Liver (tissue), 9 donors: ENCODE measurements around the gene GLRX5. TPM values are rescaled to one million over a fixed set of nuclear protein-coding genes. Genes with fewer than 3 reads are reported as not detected.

Experiments used
- DNase-seq: peaks from one replicate; pipeline ENCODE4 v3.0.0-alpha.2; 2017; ENCODE audit warnings: low spot score
- H3K27ac ChIP-seq, 2 donors: one replicate each; pipeline ENCODE4 v1.7.0; 2013; ENCODE audit warnings: inconsistent platforms in 2 of 2, low read length in 2 of 2, control low read depth in 1 of 2, low read depth in 1 of 2, mild to moderate bottlenecking in 1 of 2
- H3K27me3 ChIP-seq, 4 donors: one replicate each; pipeline versions ENCODE4 v1.6.1 to v1.7.0; 2013; ENCODE audit warnings: low read length in 3 of 4, inconsistent platforms in 1 of 4, mild to moderate bottlenecking in 1 of 4, moderate library complexity in 1 of 4; ENCODE audit not compliant: control insufficient read depth in 4 of 4, insufficient read depth in 4 of 4
- H3K36me3 ChIP-seq, 4 donors: one replicate each; pipeline versions ENCODE4 v1.6.1 to v1.7.0; 2013; ENCODE audit warnings: low read length in 3 of 4, mild to moderate bottlenecking in 3 of 4, low read depth in 1 of 4, moderate library complexity in 1 of 4; ENCODE audit not compliant: control insufficient read depth in 4 of 4, insufficient read depth in 3 of 4
- H3K4me1 ChIP-seq, 4 donors: one replicate each; pipeline versions ENCODE4 v1.6.1 to v1.7.0; 2013; ENCODE audit warnings: low read length in 3 of 4, mild to moderate bottlenecking in 3 of 4, moderate library complexity in 1 of 4; ENCODE audit not compliant: control insufficient read depth in 4 of 4, insufficient read depth in 4 of 4
- H3K4me3 ChIP-seq, 3 donors: one replicate each; pipeline versions ENCODE4 v1.6.1 to v1.7.0; 2013; ENCODE audit warnings: low read length in 3 of 3, control low read depth in 1 of 3, low read depth in 1 of 3, mild to moderate bottlenecking in 1 of 3
- H3K9ac ChIP-seq, 2 donors: one replicate each; pipeline ENCODE4 v1.7.0; 2013; ENCODE audit warnings: low read length in 2 of 2, mild to moderate bottlenecking in 2 of 2, moderate library complexity in 2 of 2, control low read depth in 1 of 2, low read depth in 1 of 2
- H3K9me3 ChIP-seq, 4 donors: one replicate each; pipeline versions ENCODE4 v1.6.1 to v1.7.0; 2013; ENCODE audit warnings: low read length in 3 of 4; ENCODE audit not compliant: control insufficient read depth in 4 of 4
- EGR1 ChIP-seq, 2 donors: IDR thresholded peaks; 2 replicates each; pipeline ENCODE4 v1.6.1; 2016 to 2018; ENCODE audit warnings: antibody characterized with exemption in 2 of 2, low read depth in 2 of 2
- FOXA2 ChIP-seq: IDR thresholded peaks from 2 replicates; pipeline ENCODE4 v1.6.1; 2016; ENCODE audit warnings: antibody characterized with exemption
- GABPA ChIP-seq, 2 donors: IDR thresholded peaks in 1 of 2; conservative IDR thresholded peaks in 1 of 2; 2 replicates each; pipeline ENCODE4 v1.6.1; 2016; ENCODE audit warnings: antibody characterized with exemption in 2 of 2, mild to moderate bottlenecking in 1 of 2, moderate library complexity in 1 of 2
- HNF4A ChIP-seq, 2 donors: conservative IDR thresholded peaks; 2 replicates each; pipeline ENCODE4 v1.6.1; 2016; ENCODE audit warnings: antibody characterized with exemption in 2 of 2, mild to moderate bottlenecking in 2 of 2
- HNF4G ChIP-seq: IDR thresholded peaks from 2 replicates; pipeline ENCODE4 v1.6.1; 2016; ENCODE audit warnings: antibody characterized with exemption
- JUND ChIP-seq, 2 donors: IDR thresholded peaks; 2 replicates each; pipeline ENCODE4 v1.6.1; 2016; ENCODE audit warnings: antibody characterized with exemption in 2 of 2
- NR2F2 ChIP-seq: IDR thresholded peaks from 2 replicates; pipeline ENCODE4 v1.6.1; 2016; ENCODE audit warnings: antibody characterized with exemption
- RAD21 ChIP-seq, 2 donors: IDR thresholded peaks; 2 replicates each; pipeline ENCODE4 v1.6.1; 2016; ENCODE audit warnings: antibody characterized with exemption in 2 of 2, mild to moderate bottlenecking in 2 of 2
- REST ChIP-seq: IDR thresholded peaks from 2 replicates; pipeline ENCODE4 v1.6.1; 2016; ENCODE audit warnings: antibody characterized with exemption, mild to moderate bottlenecking
- RXRA ChIP-seq, 2 donors: IDR thresholded peaks; 2 replicates each; pipeline ENCODE4 v1.6.1; 2017 to 2018; ENCODE audit warnings: antibody characterized with exemption in 2 of 2, mild to moderate bottlenecking in 1 of 2
- TAF1 ChIP-seq: conservative IDR thresholded peaks from 2 replicates; pipeline ENCODE4 v1.6.1; 2016; ENCODE audit warnings: antibody characterized with exemption, mild to moderate bottlenecking
- YY1 ChIP-seq: IDR thresholded peaks from 2 replicates; pipeline ENCODE4 v1.6.1; 2016; ENCODE audit warnings: antibody characterized with exemption, mild to moderate bottlenecking
- ZBTB33 ChIP-seq: IDR thresholded peaks from 2 replicates; pipeline ENCODE4 v1.6.1; 2016; ENCODE audit warnings: antibody characterized with exemption
- WGBS: extraction: QIAGEN DNeasy Blood & Tissue Kit; methylation state at CpG from one replicate; pipeline ENCODE4 v1.1.7; 2013; 5-methylcytosine and 5-hydroxymethylcytosine counted together
- polyA plus RNA-seq, 2 donors: library from polyadenylated mRNA; stranded (reverse) in 1 of 2; unstranded in 1 of 2; fragments of 200-250 nt in 1 of 2; fragments of >200 nt in 1 of 2; fragmentation: Nextera tagmentation in 1 of 2; extraction: Ambion mirVana in 1 of 2; gene quantifications; one replicate each; pipeline versions ENCODE4 v1.2.1 to v1.2.3, GENCODE V29; 2013 to 2015
- total RNA-seq, 2 donors: library from RNA; depleted of rRNA; stranded (reverse); fragments of >200 nt; gene quantifications; one replicate each; pipeline ENCODE4 v1.2.3, GENCODE V29; 2014
- TF ChIP-seq, protein P1 (sequence below): IDR thresholded peaks from 2 replicates; pipeline ENCODE4 v1.6.1; 2016; ENCODE audit warnings: antibody characterized with exemption
- TF ChIP-seq, protein P2 (sequence below): fragments of 150-350 bp; IDR thresholded peaks from 2 replicates; pipeline ENCODE4 v1.5.1; 2017; ENCODE audit warnings: improper control_type of control experiment, low read depth, low read length; ENCODE audit not compliant: missing input control
- TF ChIP-seq, protein P3 (sequence below): IDR thresholded peaks from 2 replicates; pipeline ENCODE4 v1.6.1; 2016; ENCODE audit warnings: antibody characterized with exemption
- donor health status: healthy.
- donor health status: healthy.
- donor health status: healthy.
- donor health status: healthy.
- donor health status: healthy.

The GLRX5 gene
- total and polyA plus RNA-seq, 4 donors, result 28.4 to 172 (median 39.7) TPM

DNA sequence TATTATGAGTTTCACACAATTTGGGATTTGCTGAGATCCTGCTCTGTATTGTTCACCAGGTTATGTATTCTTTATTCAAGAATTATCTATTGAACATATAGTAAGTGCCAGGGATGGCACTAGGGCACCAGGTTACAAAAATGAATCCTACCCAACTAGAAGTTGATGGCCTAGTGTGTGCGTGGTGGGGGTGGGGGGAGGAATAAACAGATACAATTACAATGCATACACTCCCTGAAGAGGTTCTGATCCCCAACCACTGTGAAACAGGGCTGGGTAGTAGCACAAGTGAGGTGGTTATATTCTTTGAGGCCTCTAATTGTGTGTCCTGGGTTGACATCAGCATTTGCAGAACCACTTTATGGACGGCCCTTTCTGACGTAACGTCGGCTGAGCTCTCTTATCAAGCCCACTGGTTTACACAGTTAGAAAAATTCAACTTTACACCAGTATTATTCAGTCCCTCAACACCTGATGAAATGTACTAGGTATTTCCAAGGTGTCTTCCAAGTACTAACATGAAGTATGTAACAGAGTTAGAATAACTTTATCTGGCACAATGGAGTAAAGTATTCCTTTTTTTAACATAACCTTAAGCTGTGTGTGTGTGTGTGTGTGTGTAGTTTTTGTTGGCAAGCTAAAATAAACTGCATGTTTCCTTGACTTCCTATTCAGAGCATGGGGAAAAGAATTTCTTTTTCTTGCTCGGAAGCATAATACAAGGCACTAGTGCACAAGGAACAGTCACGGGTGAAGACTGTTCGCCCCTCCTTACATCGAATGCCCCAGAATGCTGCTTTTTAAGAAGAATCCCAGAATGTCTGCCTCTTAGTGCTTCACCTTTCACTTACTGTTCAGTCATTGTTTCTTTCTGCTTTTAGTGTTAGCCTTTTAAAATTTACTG lies 8.1 kb upstream of the GLRX5 start:
- no peaks in the 10 kb centered on the region for H3K27me3 ChIP-seq
- H3K36me3 ChIP-seq, result no peaks in the 10 kb centered on the region
- peak overlapping the region; percentile 91 to 92 for H3K27ac ChIP-seq
- H3K9ac ChIP-seq, result peak overlapping the region; percentile 58 to 76
- no peak for DNase-seq
- H3K9me3 ChIP-seq, result no peaks in the 10 kb centered on the region
- no peak overlapping the region for H3K4me3 ChIP-seq
- WGBS, result 42% methylated on average over 9 of the region's 9 CpGs
- H3K4me1 ChIP-seq, result peaks cover 6 to 73% (median 68%) of the 10 kb centered on the region in 4 donors
- peak; percentile 10 for TF ChIP-seq NR2F2
- TF ChIP-seq YY1, result no peak
- TF ChIP-seq GABPA (IDR thresholded peaks at IDR 0.05 in 1 of 2, conservative IDR thresholded peaks at IDR 0.05 in 1 of 2), result no peak
- no peak for TF ChIP-seq HNF4A (conservative IDR thresholded peaks at IDR 0.05)
- no peak for TF ChIP-seq JUND (IDR thresholded peaks at IDR 0.05)
- TF ChIP-seq, protein P1, sequence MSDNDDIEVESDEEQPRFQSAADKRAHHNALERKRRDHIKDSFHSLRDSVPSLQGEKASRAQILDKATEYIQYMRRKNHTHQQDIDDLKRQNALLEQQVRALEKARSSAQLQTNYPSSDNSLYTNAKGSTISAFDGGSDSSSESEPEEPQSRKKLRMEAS, result no peak
- TF ChIP-seq FOXA2, result no peak
- TF ChIP-seq RAD21 (IDR thresholded peaks at IDR 0.05), result no peak
- TF ChIP-seq, protein P2, sequence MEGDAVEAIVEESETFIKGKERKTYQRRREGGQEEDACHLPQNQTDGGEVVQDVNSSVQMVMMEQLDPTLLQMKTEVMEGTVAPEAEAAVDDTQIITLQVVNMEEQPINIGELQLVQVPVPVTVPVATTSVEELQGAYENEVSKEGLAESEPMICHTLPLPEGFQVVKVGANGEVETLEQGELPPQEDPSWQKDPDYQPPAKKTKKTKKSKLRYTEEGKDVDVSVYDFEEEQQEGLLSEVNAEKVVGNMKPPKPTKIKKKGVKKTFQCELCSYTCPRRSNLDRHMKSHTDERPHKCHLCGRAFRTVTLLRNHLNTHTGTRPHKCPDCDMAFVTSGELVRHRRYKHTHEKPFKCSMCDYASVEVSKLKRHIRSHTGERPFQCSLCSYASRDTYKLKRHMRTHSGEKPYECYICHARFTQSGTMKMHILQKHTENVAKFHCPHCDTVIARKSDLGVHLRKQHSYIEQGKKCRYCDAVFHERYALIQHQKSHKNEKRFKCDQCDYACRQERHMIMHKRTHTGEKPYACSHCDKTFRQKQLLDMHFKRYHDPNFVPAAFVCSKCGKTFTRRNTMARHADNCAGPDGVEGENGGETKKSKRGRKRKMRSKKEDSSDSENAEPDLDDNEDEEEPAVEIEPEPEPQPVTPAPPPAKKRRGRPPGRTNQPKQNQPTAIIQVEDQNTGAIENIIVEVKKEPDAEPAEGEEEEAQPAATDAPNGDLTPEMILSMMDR, result no peak
- TF ChIP-seq EGR1 (IDR thresholded peaks at IDR 0.05; ENCODE audit: low read depth in 2 of 2), result no peak
- no peak for TF ChIP-seq REST
- TF ChIP-seq, protein P3, sequence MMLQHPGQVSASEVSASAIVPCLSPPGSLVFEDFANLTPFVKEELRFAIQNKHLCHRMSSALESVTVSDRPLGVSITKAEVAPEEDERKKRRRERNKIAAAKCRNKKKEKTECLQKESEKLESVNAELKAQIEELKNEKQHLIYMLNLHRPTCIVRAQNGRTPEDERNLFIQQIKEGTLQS, result no peak
- TF ChIP-seq TAF1, result no peak
- TF ChIP-seq RXRA (IDR thresholded peaks at IDR 0.05), result peak in 1 of 2 donors; percentile 26

DNA sequence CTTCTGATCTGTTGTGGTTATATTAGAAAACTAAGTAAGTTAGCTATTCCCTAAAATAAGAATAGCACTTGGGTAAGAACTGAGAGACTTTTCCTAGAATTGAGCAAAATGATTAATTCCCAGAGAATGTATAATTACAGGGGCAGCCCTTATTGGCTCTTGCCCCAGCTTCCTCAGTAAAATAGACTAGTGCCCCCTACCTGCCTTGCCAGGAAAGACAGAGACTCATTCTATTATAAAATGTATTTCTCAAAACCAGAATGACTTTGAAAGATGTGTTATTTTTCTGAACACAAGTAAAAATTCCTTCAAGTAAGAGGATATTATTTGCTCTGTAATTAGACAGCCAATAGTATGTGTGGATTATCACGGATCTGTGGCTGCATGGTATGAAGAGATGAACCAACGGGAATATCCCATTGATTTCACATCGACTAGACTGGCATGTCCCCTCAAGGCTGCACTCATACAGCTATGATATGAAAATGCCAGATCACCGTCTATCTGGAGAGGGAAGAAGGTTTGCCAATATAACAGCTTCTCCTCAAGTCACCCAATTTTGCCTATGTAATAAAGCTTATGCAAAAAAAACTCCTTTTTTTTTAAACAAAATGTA lies 7.4 kb upstream of the GLRX5 start:
- TF ChIP-seq ZBTB33, result no peak
- TF ChIP-seq JUND (IDR thresholded peaks at IDR 0.05), result peak in 1 of 2 donors; percentile 18
- TF ChIP-seq, protein P2, result peak; percentile 82
- no peak for TF ChIP-seq HNF4G
- TF ChIP-seq RAD21 (IDR thresholded peaks at IDR 0.05), result peak; percentile 85 to 87
- no peak for TF ChIP-seq YY1
- Histone ChIP-seq H3K9me3 (no peaks in the 10 kb centered on the region), H3K27ac (peak overlapping the region; percentile 91 to 92), H3K4me3 (no peak overlapping the region), H3K36me3 (no peaks in the 10 kb centered on the region), H3K9ac (peak overlapping the region; percentile 58 to 76), H3K4me1 (peaks cover 6 to 76% (median 72%) of the 10 kb centered on the region in 4 donors), H3K27me3 (no peaks in the 10 kb centered on the region)
- DNase-seq, result no peak
- 21% methylated on average over 4 of the region's 4 CpGs for WGBS
